Endothelial cell of umbilical vein (primary cell): ENCODE measurements around the gene MRM1.

Experiments
- CTCF ChIP-seq, 2 donors: IDR thresholded peaks; 1 replicate in 1 of 2; 2 replicates in 1 of 2; pipeline ENCODE4 v1.5.1; 2011; ENCODE audit warnings: low read length in 2 of 2, mild to moderate bottlenecking in 2 of 2, moderate library complexity in 2 of 2, control low read depth in 1 of 2, inconsistent platforms in 1 of 2, low read depth in 1 of 2; ENCODE audit not compliant: insufficient read depth in 1 of 2; ENCODE audit errors: extremely low read depth in 1 of 2
- EZH2 ChIP-seq: IDR thresholded peaks from 2 replicates; pipeline ENCODE4 v1.6.1; 2012; ENCODE audit warnings: borderline replicate concordance, low read depth, mild to moderate bottlenecking, moderate library complexity, low read length, inconsistent platforms; ENCODE audit not compliant: severe bottlenecking
- GATA2 ChIP-seq: IDR thresholded peaks from 2 replicates; pipeline ENCODE4 v1.7.0; 2011; ENCODE audit warnings: low read depth, mild to moderate bottlenecking, moderate library complexity, mixed read lengths, low read length; ENCODE audit not compliant: insufficient read length, insufficient read depth
- MAX ChIP-seq: IDR thresholded peaks from 2 replicates; pipeline ENCODE4 v1.6.1; 2011; ENCODE audit not compliant: insufficient read depth, insufficient read length
- MYC ChIP-seq: IDR thresholded peaks from one replicate; pipeline ENCODE4 v1.6.1; 2011; ENCODE audit warnings: mild to moderate bottlenecking, low read depth, low read length
- POLR2A ChIP-seq: IDR thresholded peaks from 2 replicates; pipeline ENCODE4 v1.6.1; 2012; ENCODE audit warnings: low read depth, mild to moderate bottlenecking, control low read depth, low read length
- POLR2AphosphoS5 ChIP-seq: IDR thresholded peaks from 2 replicates; pipeline ENCODE4 v1.6.1; 2012; ENCODE audit warnings: low read depth, mild to moderate bottlenecking, control low read depth, low read length, moderate library complexity; ENCODE audit not compliant: insufficient read depth

DNA sequence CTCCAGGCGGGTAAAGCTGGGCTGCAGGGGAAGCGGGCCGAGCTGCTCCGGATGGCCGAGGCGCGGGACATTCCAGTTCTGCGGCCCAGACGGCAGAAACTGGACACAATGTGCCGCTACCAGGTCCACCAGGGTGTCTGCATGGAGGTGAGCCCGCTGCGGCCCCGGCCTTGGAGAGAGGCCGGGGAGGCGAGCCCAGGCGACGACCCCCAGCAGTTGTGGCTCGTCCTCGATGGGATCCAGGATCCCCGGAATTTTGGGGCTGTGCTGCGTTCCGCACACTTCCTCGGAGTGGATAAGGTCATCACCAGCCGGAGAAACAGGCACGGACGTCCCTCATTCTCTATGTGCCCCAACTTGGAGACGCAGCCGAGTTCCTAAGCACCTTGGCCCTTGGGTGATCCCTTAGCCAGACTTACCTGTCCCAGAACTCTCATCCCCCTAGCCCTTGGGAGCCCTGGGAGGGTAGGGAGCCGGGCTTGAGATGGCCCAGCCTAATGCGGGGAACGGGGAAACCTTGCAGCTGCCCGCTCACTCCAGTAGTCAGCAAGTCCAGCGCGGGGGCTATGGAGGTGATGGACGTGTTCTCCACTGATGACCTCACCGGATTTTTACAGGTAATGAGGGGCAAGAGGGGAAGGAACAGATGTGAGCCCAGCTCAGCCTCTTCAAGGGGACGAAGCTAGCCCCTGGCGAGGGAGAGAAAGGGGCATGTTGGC, 806 bp downstream of the MRM1 start:
- TF ChIP-seq CTCF (IDR thresholded peaks at IDR 0.05; ENCODE audit: extremely low read depth in 1 of 2, insufficient read depth in 1 of 2, low read depth in 1 of 2, low read length in 2 of 2) = no peak
- no peak for TF ChIP-seq POLR2A
- TF ChIP-seq EZH2 = no peak
- TF ChIP-seq POLR2AphosphoS5 = no peak
- TF ChIP-seq MAX = no peak
- TF ChIP-seq GATA2 = no peak
- no peak for TF ChIP-seq MYC
